Measurements from ENCODE around the gene HABP2.

The HABP2 gene

GRCh38 chr10:113523071-113523470 lies 29.8 kb upstream of the HABP2 start:
- no peak overlapping the region for H3K27ac ChIP-seq (ENCODE audit: extremely low read depth, low read depth, low read length)
- TF ChIP-seq ZNF280C (tag by site-specific recombination; IDR thresholded peaks at IDR 0.05) (no peak), ZBTB7A (tag by site-specific recombination; IDR thresholded peaks at IDR 0.05; ENCODE audit: low read depth) (no peak), ZNF311 (tag by site-specific recombination; IDR thresholded peaks at IDR 0.05; ENCODE audit: borderline replicate concordance) (no peak), ZNF239 (tag by site-specific recombination; IDR thresholded peaks at IDR 0.05) (no peak), ZNF623 (tag by site-specific recombination; IDR thresholded peaks at IDR 0.05) (no peak), GLI2 (tag by site-specific recombination; IDR thresholded peaks at IDR 0.05; ENCODE audit: borderline replicate concordance, low read depth) (no peak), RBAK (tag by site-specific recombination; IDR thresholded peaks at IDR 0.05) (no peak), TRIM28 (IDR thresholded peaks at IDR 0.05; ENCODE audit: borderline replicate concordance, low read length) (no peak), ZBTB1 (tag by site-specific recombination; IDR thresholded peaks at IDR 0.05) (no peak), ZFP37 (tag by site-specific recombination; IDR thresholded peaks at IDR 0.05) (no peak), ZNF510 (tag by site-specific recombination; IDR thresholded peaks at IDR 0.05; ENCODE audit: insufficient replicate concordance) (no peak), ZNF776 (tag by site-specific recombination; IDR thresholded peaks at IDR 0.05; ENCODE audit: borderline replicate concordance) (no peak)
- CTCF ChIA-PET = interaction anchor here (0.9 to 1.3 kb wide), 2 partner anchors 18 to 40 kb away, joined by 3 to 6 read pairs; no protein-coding TSS in a partner anchor
- H3K4me3 ChIP-seq (ENCODE audit: low read depth, low read length) = no peak overlapping the region
- H3K36me3 ChIP-seq (ENCODE audit: control insufficient read depth in 2 of 2, insufficient read depth in 1 of 2, low read length in 2 of 2) = no peaks in the 10 kb centered on the region
- peaks cover 6% of the 10 kb centered on the region for H3K4me1 ChIP-seq (ENCODE audit: control insufficient read depth, insufficient read depth, low read length)
- POLR2A ChIA-PET = no interaction called here
- no peaks in the 10 kb centered on the region for H3K9me3 ChIP-seq (ENCODE audit: control insufficient read depth, insufficient read depth, low read depth, low read length)

DNA sequence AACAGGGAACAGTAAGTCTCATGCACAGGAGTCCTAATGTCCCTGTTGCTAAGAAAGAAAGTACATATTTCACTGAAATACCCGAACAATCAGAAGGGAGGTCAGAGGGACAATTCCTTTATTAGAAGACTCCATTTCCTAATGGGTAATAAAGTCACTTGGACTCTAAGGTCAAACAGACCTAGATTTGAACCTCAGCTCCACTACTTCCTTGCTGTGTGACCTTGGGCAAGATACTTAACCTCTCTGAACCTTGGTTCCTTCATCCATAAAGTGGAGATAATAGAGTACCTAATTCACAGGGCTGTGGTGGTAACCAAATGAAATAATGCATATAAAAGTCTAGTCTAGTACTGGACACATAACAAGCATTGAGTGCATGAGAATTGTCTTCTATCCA lies 29.2 kb upstream of the HABP2 start:
- Histone ChIP-seq H3K4me1 (ENCODE audit: control insufficient read depth, insufficient read depth, low read length) (peaks cover 3% of the 10 kb centered on the region; the same call in 1 of the 2 replicates), H3K4me3 (ENCODE audit: low read depth, low read length) (no peak overlapping the region), H3K9me3 (ENCODE audit: control insufficient read depth, insufficient read depth, low read depth, low read length) (no peaks in the 10 kb centered on the region), H3K36me3 (ENCODE audit: control insufficient read depth in 2 of 2, insufficient read depth in 1 of 2, low read length in 2 of 2) (no peaks in the 10 kb centered on the region), H3K27ac (ENCODE audit: extremely low read depth, low read depth, low read length) (no peak overlapping the region)
- TF ChIP-seq ZNF768 (tag by site-specific recombination; IDR thresholded peaks at IDR 0.05) (0 out of 2 replicates have a peak, but pooled peaks have one; percentile 52), ZSCAN30 (tag by site-specific recombination; IDR thresholded peaks at IDR 0.05) (no peak)
- CTCF ChIA-PET = interaction anchor here (0.9 to 1.8 kb wide), 3 partner anchors 17 to 40 kb away, joined by 3 to 6 read pairs (median 4); no protein-coding TSS in a partner anchor
- POLR2A ChIA-PET = no interaction called here

DNA sequence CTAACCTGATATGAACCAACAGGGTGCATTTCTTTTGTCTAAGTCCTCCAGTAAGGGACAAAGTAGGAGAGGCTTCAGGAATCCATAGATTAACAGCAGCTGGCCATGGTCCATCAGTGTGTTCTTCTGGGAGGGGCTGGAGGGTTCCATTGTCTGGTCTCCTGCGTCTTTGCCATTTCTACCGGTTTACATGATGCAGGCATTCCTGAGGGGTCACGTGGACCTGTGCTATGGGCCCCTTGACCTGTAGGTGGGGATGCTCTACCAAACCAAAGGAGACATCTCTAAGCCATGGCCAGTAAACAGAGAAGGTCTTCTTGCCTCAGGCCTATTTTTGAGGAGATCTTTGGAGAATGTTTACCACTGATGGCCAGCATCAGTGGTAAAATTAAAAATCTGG lies 28.7 kb upstream of the HABP2 start:
- Histone ChIP-seq H3K9me3 (ENCODE audit: control insufficient read depth, insufficient read depth, low read depth, low read length) (no peaks in the 10 kb centered on the region), H3K4me3 (ENCODE audit: low read depth, low read length) (no peak overlapping the region), H3K36me3 (ENCODE audit: control insufficient read depth in 2 of 2, insufficient read depth in 1 of 2, low read length in 2 of 2) (no peaks in the 10 kb centered on the region), H3K27ac (ENCODE audit: extremely low read depth, low read depth, low read length) (no peak overlapping the region), H3K4me1 (ENCODE audit: control insufficient read depth, insufficient read depth, low read length) (no peaks in the 10 kb centered on the region)
- TF ChIP-seq ZXDB (tag by site-specific recombination; IDR thresholded peaks at IDR 0.05) = no peak
- TF ChIP-seq ZBTB1 (tag by site-specific recombination; IDR thresholded peaks at IDR 0.05) = no peak
- no peak for TF ChIP-seq ZBTB10 (tag by site-specific recombination; IDR thresholded peaks at IDR 0.05)
- TF ChIP-seq ZNF362 (tag by site-specific recombination; IDR thresholded peaks at IDR 0.05) = no peak
- no peak for TF ChIP-seq ZNF114 (tag by site-specific recombination; IDR thresholded peaks at IDR 0.05)
- TF ChIP-seq, protein P1, sequence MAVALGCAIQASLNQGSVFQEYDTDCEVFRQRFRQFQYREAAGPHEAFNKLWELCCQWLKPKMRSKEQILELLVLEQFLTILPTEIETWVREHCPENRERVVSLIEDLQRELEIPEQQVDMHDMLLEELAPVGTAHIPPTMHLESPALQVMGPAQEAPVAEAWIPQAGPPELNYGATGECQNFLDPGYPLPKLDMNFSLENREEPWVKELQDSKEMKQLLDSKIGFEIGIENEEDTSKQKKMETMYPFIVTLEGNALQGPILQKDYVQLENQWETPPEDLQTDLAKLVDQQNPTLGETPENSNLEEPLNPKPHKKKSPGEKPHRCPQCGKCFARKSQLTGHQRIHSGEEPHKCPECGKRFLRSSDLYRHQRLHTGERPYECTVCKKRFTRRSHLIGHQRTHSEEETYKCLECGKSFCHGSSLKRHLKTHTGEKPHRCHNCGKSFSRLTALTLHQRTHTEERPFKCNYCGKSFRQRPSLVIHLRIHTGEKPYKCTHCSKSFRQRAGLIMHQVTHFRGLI (tag by site-specific recombination; IDR thresholded peaks at IDR 0.05) = no peak
- TF ChIP-seq ZNF394 (tag by site-specific recombination; IDR thresholded peaks at IDR 0.05; ENCODE audit: borderline replicate concordance) = no peak
- TF ChIP-seq PRDM1 (tag by site-specific recombination; IDR thresholded peaks at IDR 0.05) = no peak
- TF ChIP-seq MEIS1 (CRISPR knock-in tag; IDR thresholded peaks at IDR 0.05; ENCODE audit: borderline replicate concordance) = no peak
- no peak for TF ChIP-seq ZFHX2 (tag by site-specific recombination; conservative IDR thresholded peaks at IDR 0.05)
- ChIA-PET POLR2A (no interaction called here), CTCF (interaction anchor here (0.8 to 1.8 kb wide), 4 partner anchors 17 to 139 kb away, joined by 3 to 4 read pairs (median 4); no protein-coding TSS in a partner anchor)

All from HEK293 (cell line).